ENCODE data around the gene TM4SF20.

- TF ChIP-seq SP2 (tag by site-specific recombination; IDR thresholded peaks at IDR 0.05): no peak
- TF ChIP-seq TCF7L2 (IDR thresholded peaks at IDR 0.05; ENCODE audit: borderline replicate concordance, low read depth, low read length): no peak
- no peak for TF ChIP-seq CTCF (tag by site-specific recombination; IDR thresholded peaks at IDR 0.05)
- TF ChIP-seq ZNF639 (tag by site-specific recombination; IDR thresholded peaks at IDR 0.05): no peak
- no peak for TF ChIP-seq ZBTB8A (tag by site-specific recombination; IDR thresholded peaks at IDR 0.05)
- no peak for TF ChIP-seq ZNF707 (tag by site-specific recombination; IDR thresholded peaks at IDR 0.05)
- no peak for TF ChIP-seq ZBTB48 (tag by site-specific recombination; IDR thresholded peaks at IDR 0.05)
- no peak for TF ChIP-seq ZNF777 (tag by site-specific recombination; IDR thresholded peaks at IDR 0.05; ENCODE audit: borderline replicate concordance)
- TF ChIP-seq ZEB2 (tag by site-specific recombination; IDR thresholded peaks at IDR 0.05): no peak
- no peak for TF ChIP-seq SETDB1 (IDR thresholded peaks at IDR 0.05; ENCODE audit: insufficient read length, low read length)
- TF ChIP-seq YY1 (tag by site-specific recombination; IDR thresholded peaks at IDR 0.05): no peak
Observed at GRCh38 chr2:227411320-227411989, 32.3 kb upstream of the TM4SF20 start.

All from HEK293 (cell line).